ENCODE data around the gene SLC13A5. TPM values are rescaled to one million over a fixed set of nuclear protein-coding genes. Genes with fewer than 3 reads are reported as not detected.

The SLC13A5 gene
- total RNA-seq, result 0.49 TPM in 1 of 2 replicates, not detected in the other

DNA sequence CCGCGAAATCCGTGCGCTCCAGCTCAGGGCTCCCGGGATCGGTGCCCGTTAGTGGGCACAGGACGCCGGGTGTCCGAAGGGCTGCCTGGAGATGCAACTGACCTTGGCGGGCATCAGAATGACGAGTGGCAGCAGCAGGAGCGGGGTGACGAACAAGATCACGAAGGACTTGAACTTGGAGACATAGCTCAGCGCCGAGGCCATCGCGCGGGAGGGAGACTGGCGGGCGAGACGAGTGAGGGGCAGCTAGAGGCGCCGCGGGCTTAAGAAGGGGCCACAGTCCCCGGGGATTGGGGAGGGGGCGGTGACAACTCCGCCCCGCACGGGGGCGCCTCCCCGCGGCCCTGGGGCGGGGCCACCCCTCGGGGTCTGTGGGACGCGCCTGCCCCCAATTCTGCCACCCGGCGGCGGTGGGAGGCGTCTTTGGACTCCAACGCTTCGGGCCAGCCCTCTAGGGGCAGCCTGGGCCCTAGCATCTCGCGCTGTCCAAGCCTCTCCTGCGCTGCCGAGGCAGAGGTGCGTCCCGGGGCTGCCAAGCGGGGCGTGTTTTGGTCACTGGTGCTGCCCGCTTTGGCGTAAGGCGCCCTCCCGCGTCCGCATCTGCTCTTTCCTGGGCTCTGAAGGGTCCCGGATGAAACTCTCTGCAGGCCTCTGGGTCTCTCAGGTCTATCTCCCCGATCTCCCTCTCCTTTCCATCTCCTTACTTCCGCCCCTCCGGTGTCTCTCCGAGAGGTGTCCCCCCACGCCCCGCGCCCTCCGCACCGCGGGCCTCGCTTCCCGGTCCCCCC is at the start of gene SLC13A5:
TSS of gene SLC13A5 (minus strand) at position 240 of the 788 bp plus-strand sequence. CDS start at position 204, 36 bp downstream.

DNA sequence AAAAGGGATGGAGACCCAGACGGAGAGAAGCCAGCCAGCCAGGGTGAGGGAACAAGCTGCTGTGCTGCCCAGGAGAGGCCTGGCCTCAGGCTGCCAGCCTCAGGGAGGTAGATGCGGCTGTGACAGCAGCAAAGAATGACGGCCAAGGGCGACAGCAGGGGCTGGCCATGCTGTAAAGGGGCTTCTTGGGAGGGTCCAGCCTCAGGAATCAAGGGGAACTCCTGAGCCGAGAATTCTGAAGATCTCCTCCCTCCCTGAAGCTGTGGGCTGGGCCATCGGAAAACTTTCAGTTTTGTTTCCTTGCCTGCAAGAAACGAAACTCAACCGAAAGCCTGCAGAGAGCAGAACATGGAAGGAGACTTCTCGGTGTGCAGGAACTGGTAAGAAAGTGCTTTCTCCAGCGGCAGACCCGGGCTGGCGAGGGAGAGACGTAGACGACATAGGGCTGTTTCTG is 42.6 kb upstream of the SLC13A5 start, which contains the start of gene XAF1:
TSS of gene XAF1 (plus strand) at position 316 of the 454 bp plus-strand sequence. CDS start at position 349, 33 bp downstream.

DNA sequence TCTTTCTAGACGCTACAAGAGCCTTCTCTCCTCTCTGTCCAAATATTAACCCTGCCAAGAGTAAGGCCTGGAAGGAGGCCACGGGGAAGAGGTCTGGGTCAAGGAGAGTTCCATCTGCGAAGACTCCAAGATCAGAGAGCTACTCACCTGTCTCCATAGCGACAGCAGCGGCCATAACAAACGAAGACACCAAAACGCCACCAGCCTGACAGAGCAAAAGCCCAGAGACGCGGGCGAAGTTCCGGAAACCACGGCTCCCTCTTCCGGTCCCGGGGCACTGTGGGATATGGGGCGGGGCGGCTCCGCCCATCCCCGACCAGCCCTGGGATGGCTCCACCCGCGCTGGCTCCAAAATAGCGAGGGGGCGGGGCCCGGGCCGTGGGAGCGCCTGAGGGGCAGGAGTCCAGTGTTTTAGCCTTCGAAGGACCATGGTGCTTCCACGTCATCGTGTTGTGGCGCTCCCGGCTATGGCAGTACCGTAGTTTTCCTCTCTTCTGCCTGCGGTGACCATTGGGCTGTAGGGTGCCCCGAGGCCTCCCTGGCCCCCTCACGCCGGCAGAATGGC is 61.7 kb downstream of the SLC13A5 start, which contains the start of the genes C17orf100 and MED31:
TSS of gene C17orf100 (plus strand) at position 409 of the 565 bp plus-strand sequence. CDS start at position 561, 152 bp downstream.
TSS of gene MED31 (minus strand) at position 252 of the 565 bp plus-strand sequence. CDS start at position 175, 77 bp downstream.

DNA sequence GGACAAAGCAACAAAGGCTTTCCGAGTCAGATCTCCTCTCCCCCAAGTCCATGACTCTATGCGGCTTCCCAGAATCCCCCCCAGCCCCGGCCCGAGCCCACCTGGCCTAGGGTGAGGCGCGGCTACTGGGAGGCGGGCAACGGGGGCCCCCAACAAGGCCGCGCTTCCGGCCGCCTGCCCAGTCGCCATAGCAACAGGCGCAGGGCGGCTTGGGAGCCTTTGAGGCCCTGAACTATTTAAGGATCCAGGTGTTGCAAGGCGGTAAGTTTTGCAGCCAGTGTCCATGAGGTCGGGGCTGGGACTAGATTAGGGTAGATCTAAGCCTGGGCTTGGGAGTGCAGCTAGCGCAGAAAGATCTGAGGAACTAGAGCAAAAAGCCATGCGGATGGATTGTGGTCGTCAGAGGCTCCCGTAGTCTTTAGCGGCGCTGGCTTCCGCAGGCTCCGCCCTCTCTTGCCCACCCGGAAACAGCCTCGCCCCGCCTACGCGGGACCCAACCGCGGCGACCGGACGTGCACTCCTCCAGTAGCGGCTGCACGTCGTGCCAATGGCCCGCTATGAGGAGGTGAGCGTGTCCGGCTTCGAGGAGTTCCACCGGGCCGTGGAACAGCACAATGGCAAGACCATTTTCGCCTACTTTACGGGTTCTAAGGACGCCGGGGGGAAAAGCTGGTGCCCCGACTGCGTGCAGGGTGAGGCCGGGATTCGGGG is 72.5 kb downstream of the SLC13A5 start, which contains the start of the genes KIAA0753 and TXNDC17:
TSS of gene KIAA0753 (minus strand) at position 176 of the 711 bp plus-strand sequence. CDS start 5,608 bp downstream, outside the sequence.
TSS of gene TXNDC17 (plus strand) at position 525 of the 711 bp plus-strand sequence. CDS start at position 548, 23 bp downstream.

Other genes with a start within 250 kb of the SLC13A5 start
- gene PITPNM3, start 156.8 kb downstream of the SLC13A5 start, total RNA-seq, result 15.6 and 25.0 TPM in 2 replicates
- gene KIAA0753, start 72.7 kb downstream of the SLC13A5 start, total RNA-seq, result 6.3 and 9.0 TPM in 2 replicates
- 1,141 and 1,808 TPM in 2 replicates for gene TXNDC17, start 72.3 kb downstream of the SLC13A5 start, total RNA-seq
- 21.5 and 38.9 TPM in 2 replicates for gene MED31, start 61.8 kb downstream of the SLC13A5 start, total RNA-seq
- gene C17orf100, start 61.6 kb downstream of the SLC13A5 start, total RNA-seq, result 0.71 and 0.74 TPM in 2 replicates
- 0.21 TPM in 1 of 2 replicates, not detected in the other for gene XAF1, start 42.7 kb upstream of the SLC13A5 start, total RNA-seq
- 0.07 TPM in 1 of 2 replicates, not detected in the other for gene FBXO39, start 62.8 kb upstream of the SLC13A5 start, total RNA-seq
- not detected in 2 replicates for gene TEKT1, start 118.4 kb upstream of the SLC13A5 start, total RNA-seq

Data from airway epithelial cell (primary cell).